Urinary bladder (tissue), 4 donors: ENCODE results near the gene UNG. TPM values are rescaled to one million over a fixed set of nuclear protein-coding genes. Genes with fewer than 3 reads are reported as not detected.
"Not testable (repeated sequence)": the region's sequence is repeated elsewhere in the genome, so short reads cannot be mapped to it uniquely, and the experiment has no call there.

Experiments
- DNase-seq: peaks from one replicate; pipeline ENCODE4 v3.0.0-alpha.2; 2015; ENCODE audit errors: extremely low spot score
- H3K27ac ChIP-seq: one replicate; pipeline ENCODE4 v1.5.1; 2013; ENCODE audit warnings: low read depth, mild to moderate bottlenecking, moderate library complexity
- H3K36me3 ChIP-seq: one replicate; pipeline ENCODE4 v1.6.1; 2013; ENCODE audit warnings: mild to moderate bottlenecking, moderate library complexity; ENCODE audit not compliant: insufficient read depth
- H3K4me1 ChIP-seq: one replicate; pipeline ENCODE4 v1.6.1; 2013; ENCODE audit warnings: mild to moderate bottlenecking, moderate library complexity; ENCODE audit not compliant: insufficient read depth
- H3K4me3 ChIP-seq: one replicate; pipeline ENCODE4 v1.5.1; 2013; ENCODE audit warnings: low read depth, low read length
- WGBS: extraction: QIAGEN DNeasy Blood & Tissue Kit; methylation state at CpG from one replicate; pipeline ENCODE4 v1.1.7; 2013; 5-methylcytosine and 5-hydroxymethylcytosine counted together
- polyA plus RNA-seq: library from polyadenylated mRNA; stranded (reverse); fragments of 200-250 nt; gene quantifications from one replicate; pipeline ENCODE4 v1.2.3, GENCODE V29; 2013
- total RNA-seq: library from RNA; depleted of rRNA; stranded (reverse); fragments of >200 nt; gene quantifications from one replicate; pipeline ENCODE4 v1.2.3, GENCODE V29; 2014
- donor health status: healthy with polysubstance abuse.
- donor health status: healthy.

UNG gene
- total and polyA plus RNA-seq, 2 donors: 17.6 to 21.4 TPM

- no peak overlapping the region for H3K27ac ChIP-seq
- peaks cover 2% of the 10 kb centered on the region for H3K36me3 ChIP-seq
- H3K4me3 ChIP-seq: no peak overlapping the region
- DNase-seq: no peak
- 88% methylated on average over 7 of the region's 7 CpGs for WGBS
- no peaks in the 10 kb centered on the region for H3K4me1 ChIP-seq
Measured at GRCh38 chr12:109139791-109140190, 42.4 kb downstream of the UNG start.

- H3K4me3 ChIP-seq: no peak overlapping the region
- no peaks in the 10 kb centered on the region for H3K4me1 ChIP-seq
- 89% methylated on average over 4 of the region's 4 CpGs for WGBS
- no peak for DNase-seq
- peaks cover 2% of the 10 kb centered on the region for H3K36me3 ChIP-seq
- no peak overlapping the region for H3K27ac ChIP-seq
Measured at GRCh38 chr12:109140560-109140959, 43.2 kb downstream of the UNG start.

- no peak for DNase-seq
Measured at GRCh38 chr12:109144224-109144623, 46.8 kb downstream of the UNG start.

DNA sequence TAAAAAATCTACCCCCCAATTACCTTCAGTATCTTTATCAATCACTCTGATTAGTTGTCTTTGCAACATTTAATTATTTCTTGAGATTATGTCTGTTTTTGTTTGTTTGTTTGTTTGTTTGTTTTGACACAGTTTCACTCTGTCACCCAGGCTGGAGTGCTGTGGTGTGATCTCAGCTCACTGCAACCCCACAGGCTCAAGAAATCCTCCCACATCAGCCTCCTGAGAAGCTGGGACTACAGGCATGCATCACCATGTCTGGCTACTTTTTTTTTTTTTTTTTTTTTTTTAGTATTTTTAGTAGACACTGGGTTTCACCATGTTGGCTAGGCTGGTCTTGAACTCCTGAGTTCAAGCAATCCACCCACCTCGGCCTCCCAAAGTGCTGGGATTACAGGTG, 49.7 kb downstream of the UNG start:
- not testable (repeated sequence) for DNase-seq, H3K4me1 ChIP-seq, H3K4me3 ChIP-seq, H3K27ac ChIP-seq, H3K36me3 ChIP-seq
- 98% methylated on average over 1 of the region's 1 CpG for WGBS

More at GRCh38 chr12:109144224-109144623, 46.8 kb downstream of the UNG start:
- Histone ChIP-seq H3K4me1 (no peaks in the 10 kb centered on the region), H3K36me3 (peaks cover 2% of the 10 kb centered on the region), H3K27ac (no peak overlapping the region), H3K4me3 (no peak overlapping the region)
- 54% methylated on average over 4 of the region's 4 CpGs for WGBS

DNA sequence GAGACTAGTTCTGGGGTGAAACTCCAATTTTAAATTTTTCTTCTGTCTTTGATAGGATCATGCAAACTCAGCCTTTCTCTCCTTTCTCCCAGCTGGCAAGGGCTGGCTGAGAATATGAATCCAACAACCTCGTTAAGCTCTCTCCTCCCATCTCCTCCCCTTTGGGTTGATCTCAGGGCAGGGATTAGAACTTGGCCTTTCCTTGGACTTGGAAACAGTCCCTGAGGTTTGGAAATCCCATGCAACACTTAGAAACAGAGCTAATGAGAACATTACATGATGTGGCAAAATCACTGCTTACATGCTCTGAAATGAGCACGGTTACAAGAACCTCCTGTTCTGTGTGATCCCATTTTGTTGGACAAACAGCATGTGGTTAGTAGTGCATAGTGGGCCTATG, 50.6 kb downstream of the UNG start:
- no peaks in the 10 kb centered on the region for H3K36me3 ChIP-seq
- H3K4me3 ChIP-seq: no peak overlapping the region
- 26% methylated on average over 2 of the region's 2 CpGs for WGBS
- H3K4me1 ChIP-seq: no peaks in the 10 kb centered on the region
- no peak overlapping the region for H3K27ac ChIP-seq
- peak; percentile 40 for DNase-seq

DNA sequence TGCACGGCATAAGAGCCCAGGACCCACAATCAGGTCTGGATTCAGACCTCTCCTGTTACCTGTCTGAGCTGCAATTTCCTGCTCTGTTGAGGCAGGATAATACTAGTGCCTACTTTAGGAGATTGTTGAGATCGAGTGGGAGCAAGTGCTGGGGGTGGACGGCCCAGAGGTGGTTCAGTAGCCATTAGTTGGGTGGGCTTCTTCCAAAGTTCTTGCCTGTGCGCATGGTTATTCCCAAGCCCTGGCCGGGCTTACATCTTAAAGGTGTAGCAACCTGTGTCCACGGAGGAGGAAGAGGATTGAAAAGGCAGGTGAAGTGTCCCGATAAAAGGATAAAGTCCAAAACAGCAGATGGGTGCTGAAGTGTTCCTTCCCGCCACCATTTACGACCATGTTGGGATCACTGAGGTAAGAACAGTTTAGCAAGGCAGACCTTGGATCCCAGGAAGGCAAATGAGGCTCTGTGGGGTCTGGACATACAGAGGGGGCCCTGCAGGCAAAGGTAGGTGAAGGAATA, 52.8 kb downstream of the UNG start:
- Histone ChIP-seq H3K36me3 (no peaks in the 10 kb centered on the region), H3K4me1 (no peaks in the 10 kb centered on the region), H3K4me3 (no peak overlapping the region), H3K27ac (no peak overlapping the region)
- no peak for DNase-seq
- 93% methylated on average over 9 of the region's 9 CpGs for WGBS

- Histone ChIP-seq H3K36me3 (no peaks in the 10 kb centered on the region), H3K4me3 (no peak overlapping the region), H3K4me1 (no peaks in the 10 kb centered on the region), H3K27ac (no peak overlapping the region)
- DNase-seq: no peak
- 96% methylated on average over 4 of the region's 4 CpGs for WGBS
Measured at GRCh38 chr12:109151457-109151856, 54.1 kb downstream of the UNG start.

DNA sequence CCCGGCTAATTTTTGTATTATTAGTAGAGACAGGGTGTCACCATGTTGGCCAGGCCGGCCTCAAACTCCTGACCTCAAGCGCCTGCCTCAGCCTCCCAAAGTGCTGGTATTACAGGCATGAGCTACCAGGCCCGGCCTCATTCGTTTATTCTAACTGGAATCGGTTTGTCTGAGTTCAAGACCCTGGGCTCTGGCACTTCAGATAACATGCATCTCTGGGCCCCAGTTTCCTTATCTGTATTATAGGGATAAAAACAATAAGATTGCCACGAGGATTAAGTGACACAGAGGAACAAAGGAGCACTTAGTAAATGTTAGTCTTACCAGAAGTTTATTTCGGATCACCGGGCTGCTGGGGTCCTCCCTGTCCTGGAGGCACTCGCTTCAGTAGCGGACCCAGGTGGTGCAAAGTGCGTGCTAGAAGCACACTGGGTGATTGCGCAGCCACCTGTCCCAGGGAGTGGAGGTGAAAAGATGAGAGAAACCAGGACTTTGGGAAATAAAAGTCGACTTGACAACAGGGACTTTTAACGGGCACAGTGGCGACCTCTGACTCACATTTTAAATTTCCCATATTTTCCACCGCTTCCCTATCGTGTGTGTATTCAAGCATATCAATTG, 56.5 kb downstream of the UNG start:
- WGBS: 27% methylated on average over 18 of the region's 18 CpGs
- Histone ChIP-seq H3K4me3 (peak overlapping the region; percentile 64), H3K27ac (no peak overlapping the region), H3K4me1 (no peaks in the 10 kb centered on the region), H3K36me3 (no peaks in the 10 kb centered on the region)
- DNase-seq: no peak

DNA sequence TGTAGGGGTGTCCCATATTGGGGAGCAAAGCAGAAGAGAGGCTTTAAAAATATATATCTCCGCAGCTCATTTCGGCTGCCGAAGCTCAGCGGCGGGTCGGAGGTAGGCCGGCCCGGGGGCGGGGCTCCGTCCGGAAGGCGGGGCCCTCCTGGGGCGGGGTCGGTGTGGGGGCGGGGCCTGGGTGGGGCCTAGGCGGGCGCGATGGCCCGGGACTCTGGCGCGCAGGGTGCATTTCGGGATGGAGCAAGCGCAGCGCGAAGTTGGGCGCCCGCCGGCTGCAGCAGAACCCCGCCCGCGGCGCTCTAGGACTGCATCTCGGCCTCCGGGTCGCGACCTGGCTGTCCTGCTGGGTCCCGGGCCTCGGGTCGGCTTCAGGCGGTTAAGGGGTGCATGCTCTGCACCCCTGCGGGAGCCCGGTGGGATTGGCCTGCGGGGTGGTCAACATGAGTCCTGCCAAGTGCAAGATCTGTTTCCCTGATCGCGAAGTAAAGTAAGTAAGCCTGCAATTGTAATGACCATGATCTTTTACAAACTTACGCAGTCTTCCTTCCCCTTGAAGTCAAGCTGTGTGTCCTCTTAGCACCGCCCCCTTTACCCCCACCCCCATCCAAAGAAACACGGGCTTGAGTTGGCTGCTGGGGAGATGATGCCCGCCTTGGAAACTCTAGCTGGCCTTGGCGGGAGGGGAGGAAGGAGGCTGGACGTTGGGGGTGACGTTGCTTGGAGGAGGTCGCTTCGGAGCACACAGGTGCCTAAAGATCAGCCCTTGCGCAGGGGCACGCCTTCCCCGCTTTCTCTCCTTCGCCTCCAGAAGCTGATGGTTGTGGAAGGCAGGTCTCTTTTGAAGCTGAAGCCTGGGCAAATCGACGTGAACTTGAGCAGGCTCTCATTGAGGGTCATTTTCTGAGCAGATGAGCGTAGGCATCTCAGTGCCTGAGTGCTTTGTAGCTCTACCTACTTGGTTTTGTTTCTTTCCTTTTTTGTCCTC, 57.3 kb downstream of the UNG start:
- Histone ChIP-seq H3K36me3 (no peaks in the 10 kb centered on the region), H3K4me1 (no peaks in the 10 kb centered on the region)
- 1% methylated on average over 61 of the region's 61 CpGs for WGBS

GRCh38 chr12:109156036-109156435, 58.6 kb downstream of the UNG start:
- no peak overlapping the region for H3K4me3 ChIP-seq
- H3K27ac ChIP-seq: no peak overlapping the region
- no peaks in the 10 kb centered on the region for H3K36me3 ChIP-seq
- H3K4me1 ChIP-seq: no peaks in the 10 kb centered on the region
- 97% methylated on average over 5 of the region's 5 CpGs for WGBS
- no peak for DNase-seq

More for the DNA sequence above, 57.3 kb downstream of the UNG start:
- peak overlapping the region; percentile 69 for H3K27ac ChIP-seq
- DNase-seq: peak; percentile 48
- peak overlapping the region; percentile 64 for H3K4me3 ChIP-seq

GRCh38 chr12:109156586-109156985, 59.2 kb downstream of the UNG start:
- no peak for DNase-seq
- no peak overlapping the region for H3K27ac ChIP-seq
- H3K4me3 ChIP-seq: no peak overlapping the region
- WGBS: 93% methylated on average over 5 of the region's 5 CpGs
- no peaks in the 10 kb centered on the region for H3K36me3 ChIP-seq
- no peaks in the 10 kb centered on the region for H3K4me1 ChIP-seq

GRCh38 chr12:109157986-109158385, 60.6 kb downstream of the UNG start:
- WGBS: 15% methylated on average over 5 of the region's 5 CpGs
- Histone ChIP-seq H3K4me3 (no peak overlapping the region), H3K36me3 (no peaks in the 10 kb centered on the region), H3K27ac (no peak overlapping the region), H3K4me1 (no peaks in the 10 kb centered on the region)
- DNase-seq: no peak

DNA sequence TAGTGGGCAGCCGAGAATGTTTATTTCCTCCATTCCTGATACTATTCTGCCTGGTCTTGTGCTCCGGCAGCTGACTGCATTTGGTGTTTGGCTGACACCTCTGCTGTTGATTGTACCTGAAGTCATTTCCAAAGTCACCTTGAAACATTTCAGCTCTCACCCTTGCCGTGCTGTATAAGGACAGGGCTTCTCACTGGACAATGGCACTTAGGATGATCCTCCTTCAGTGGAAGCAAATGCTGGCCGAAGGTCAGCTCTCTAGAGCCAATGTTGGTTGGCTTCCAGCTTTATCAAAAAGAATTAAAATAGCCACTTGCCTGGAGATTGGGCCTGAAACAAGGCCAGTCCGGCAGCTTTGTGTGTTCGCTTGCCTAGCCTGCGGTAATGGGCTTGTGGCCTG, 63.0 kb downstream of the UNG start:
- DNase-seq: no peak
- Histone ChIP-seq H3K27ac (no peak overlapping the region), H3K36me3 (no peaks in the 10 kb centered on the region), H3K4me1 (no peaks in the 10 kb centered on the region), H3K4me3 (no peak overlapping the region)
- WGBS: 67% methylated on average over 7 of the region's 7 CpGs
